ENCODE data around the gene TMX3. TPM values are rescaled to one million over a fixed set of nuclear protein-coding genes. Genes with fewer than 3 reads are reported as not detected.
A peak's percentile ranks its signal among the peaks of the same experiment; 100 is the strongest.

Gene TMX3
- total RNA-seq, 1 experiment from 2014 or later, result 39.5 TPM

- Mint-ChIP-seq H3K9me3 (peaks cover 0 to 4% of the 10 kb centered on the region in 2 experiments; a peak in 3 of 5 replicates), H3K4me3 (no peak overlapping the region)
- no CpG with 5 or more reads among the region's 4 CpGs for WGBS (ENCODE audit: extremely low coverage, insufficient read length, low lambda C conversion rate)
Measured at GRCh38 chr18:68724021-68724420, 9.1 kb upstream of the TMX3 start.

More at GRCh38 chr18:68724021-68724420, 9.1 kb upstream of the TMX3 start:
- Mint-ChIP-seq H3K27me3 (ENCODE audit: low read depth) (no peaks in the 10 kb centered on the region; the same call in 1 of the 2 replicates), H3K27ac (no peak overlapping the region; a peak in 2 of 7 replicates), H3K36me3 (ENCODE audit: insufficient read depth in 1 of 3, low read depth in 3 of 3) (peaks cover 0 to 9% (median 0%) of the 10 kb centered on the region in 3 experiments; a peak in 6 of 7 replicates), H3K4me1 (peaks cover 6 to 8% of the 10 kb centered on the region in 2 experiments)
- Histone ChIP-seq H4K5ac (ENCODE audit: insufficient read length, low read depth, low read length) (no peak overlapping the region), H2BK5ac (ENCODE audit: insufficient read length, low read length) (no peak overlapping the region), H2BK15ac (ENCODE audit: low read depth, low read length) (no peak overlapping the region), H3T11ph (ENCODE audit: low read length) (no peak overlapping the region), H3K4ac (ENCODE audit: low read depth, low read length) (no peak overlapping the region), H3K4me2 (ENCODE audit: insufficient read depth, insufficient read length, low read length) (no peak overlapping the region), H3K9me3 (ENCODE audit: control insufficient read depth, low read depth, low read length) (no peaks in the 10 kb centered on the region), H2BK20ac (ENCODE audit: low read depth, low read length, poor library complexity, severe bottlenecking) (no peak overlapping the region), H2BK120ac (ENCODE audit: low read depth, low read length, poor library complexity, severe bottlenecking) (no peak overlapping the region), H3K27me3 (ENCODE audit: insufficient read depth, low read length) (no peaks in the 10 kb centered on the region), H3K9ac (ENCODE audit: extremely low read depth, insufficient read length, low read length) (no peak overlapping the region), H3K18ac (ENCODE audit: insufficient read length, low read depth, low read length) (no peak overlapping the region), H4K20me1 (ENCODE audit: control insufficient read depth, insufficient read depth, insufficient read length) (no peaks in the 10 kb centered on the region), H3K4me1 (ENCODE audit: insufficient read depth, low read length) (no peaks in the 10 kb centered on the region), H3K14ac (ENCODE audit: insufficient read depth, low read length) (no peak overlapping the region), H3K79me1 (ENCODE audit: insufficient read depth, low read depth, low read length, poor library complexity, severe bottlenecking) (no peaks in the 10 kb centered on the region), H3K79me2 (ENCODE audit: insufficient read depth, low read length) (no peaks in the 10 kb centered on the region), H3K23ac (ENCODE audit: insufficient read length, low read depth, low read length) (no peak overlapping the region), H2AK5ac (ENCODE audit: insufficient read length, low read length) (no peak overlapping the region), H2AFZ (ENCODE audit: low read length) (no peak overlapping the region), H3K27ac (ENCODE audit: insufficient read length, low read depth, low read length) (no peak overlapping the region), H4K91ac (ENCODE audit: insufficient read length, low read depth, low read length) (no peak overlapping the region), H3K56ac (ENCODE audit: insufficient read length, low read depth, low read length) (no peak overlapping the region), H3K23me2 (ENCODE audit: insufficient read length, low read depth, low read length, poor library complexity, severe bottlenecking) (no peaks in the 10 kb centered on the region), H4K8ac (replicated peaks; ENCODE audit: insufficient read length, low read depth, low read length) (no peak overlapping the region), H2BK12ac (ENCODE audit: insufficient read length, low read depth, low read length) (no peak overlapping the region)
- TF ChIP-seq CTCF (conservative IDR thresholded peaks at IDR 0.05), result no peak
- DNase-seq, result peak; percentile 43
